D721Med (cell line): ENCODE data around the gene GPHB5.

ENCODE experiments used
- DNase-seq: peaks from one replicate; pipeline ENCODE4 v3.0.0; 2011; ENCODE audit warnings: low spot score; ENCODE audit not compliant: insufficient read length
- FAIRE-seq: peaks from 2 replicates; lab custom pipeline; 2011; peaks lifted over from hg19 to GRCh38; lab: Jason Lieb, UNC
- CTCF ChIP-seq: IDR thresholded peaks from 2 replicates; pipeline ENCODE4 v1.5.1; 2012; ENCODE audit warnings: mild to moderate bottlenecking, control low read depth; ENCODE audit not compliant: insufficient read depth; ENCODE audit errors: missing control alignments

Gene GPHB5

DNA sequence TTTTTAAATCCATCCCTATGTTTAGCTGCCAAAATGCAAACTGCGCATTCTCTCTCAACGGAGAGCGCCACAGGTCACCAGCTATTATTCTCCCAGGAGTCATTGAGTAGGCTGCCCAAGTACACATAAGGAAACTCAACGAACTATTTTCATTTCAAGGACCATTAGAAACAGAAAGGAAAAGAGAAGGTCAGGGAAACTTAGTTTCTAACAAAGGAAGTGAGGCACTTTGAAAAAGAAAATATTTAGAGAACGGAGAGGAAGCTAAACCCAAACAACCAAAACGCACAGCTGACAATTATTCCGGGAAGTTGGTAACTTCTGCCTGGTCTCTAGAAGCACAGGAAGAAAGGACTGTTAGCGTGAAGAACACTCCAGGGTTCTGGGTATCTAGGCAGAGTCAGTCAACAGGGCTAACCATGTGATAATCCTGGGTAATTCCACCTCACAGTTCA lies 23.5 kb downstream of the GPHB5 start:
- DNase-seq (no peak), FAIRE-seq (no peak)
- no peak for TF ChIP-seq CTCF

DNA sequence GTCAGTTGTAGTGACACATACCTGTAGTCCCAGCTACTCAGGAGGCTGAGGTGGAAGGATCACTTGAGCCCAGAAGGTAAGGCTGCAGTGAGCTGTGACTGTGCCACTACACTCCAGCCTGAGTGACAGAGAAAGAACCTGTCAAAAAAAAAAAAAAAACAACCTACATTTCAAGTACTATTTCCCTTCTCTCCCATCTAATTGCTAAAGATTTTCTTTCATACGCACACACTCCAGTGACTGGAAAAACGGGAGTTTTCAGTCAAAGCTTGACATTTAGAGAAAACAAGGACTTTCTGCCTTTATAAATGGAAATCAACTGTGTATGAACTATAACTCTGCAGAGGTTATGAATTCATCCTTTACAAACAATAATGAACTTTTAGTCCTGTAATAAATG lies 25.9 kb downstream of the GPHB5 start:
- DNase-seq (no peak), FAIRE-seq (no peak)
- no peak for TF ChIP-seq CTCF

GRCh38 chr14:63290741-63291430 lies 27.8 kb downstream of the GPHB5 start:
- FAIRE-seq (no peak), DNase-seq (no peak)
- no peak for TF ChIP-seq CTCF

- no peak for FAIRE-seq
- no peak for DNase-seq
- TF ChIP-seq CTCF, result no peak
These were observed 29.9 kb downstream of the GPHB5 start for GRCh38 chr14:63288853-63289252.

DNA sequence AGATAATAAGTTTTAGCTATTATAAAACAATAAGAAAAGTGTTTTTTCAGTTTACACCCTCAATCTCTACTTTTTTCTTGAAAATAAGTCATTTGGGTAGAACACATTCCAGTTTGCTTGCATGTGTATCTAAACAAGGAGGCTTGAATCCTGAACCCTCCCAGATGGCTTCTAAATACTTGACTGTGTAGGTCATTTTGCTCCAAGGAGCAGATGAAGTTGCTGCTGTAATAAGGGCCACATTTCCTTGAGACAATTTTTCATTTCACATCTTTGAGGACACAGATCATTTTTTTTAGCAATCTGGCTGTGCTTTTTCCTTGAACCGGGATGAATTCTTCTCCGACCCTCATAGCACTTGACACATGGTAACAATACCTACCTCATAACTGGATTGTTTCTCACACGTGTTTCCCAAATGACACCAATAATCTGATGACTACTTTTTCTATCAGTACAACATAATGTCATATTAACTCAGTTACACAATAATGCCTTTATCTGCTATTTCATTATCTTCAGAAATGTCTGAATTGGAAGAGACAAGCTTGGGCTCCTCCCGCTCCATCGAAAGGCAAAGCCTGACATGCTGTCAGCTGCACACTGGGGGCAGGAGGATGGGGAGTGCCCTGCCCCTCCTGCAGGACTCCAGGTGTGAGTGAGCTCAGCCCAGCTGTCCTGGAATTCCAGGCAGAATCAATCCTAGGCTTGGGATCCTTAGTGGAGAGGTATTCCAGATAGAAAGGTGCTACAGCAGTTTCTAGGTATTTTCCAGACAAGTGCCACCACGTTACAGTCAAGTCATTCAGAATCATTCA lies 30.9 kb downstream of the GPHB5 start:
- DNase-seq (no peak), FAIRE-seq (no peak)
- TF ChIP-seq CTCF, result no peak

- DNase-seq, result no peak
- no peak for FAIRE-seq
- no peak for TF ChIP-seq CTCF
These were observed 32.7 kb downstream of the GPHB5 start for GRCh38 chr14:63286071-63286470.

GRCh38 chr14:63283884-63284248 lies 34.9 kb downstream of the GPHB5 start:
- no peak for FAIRE-seq
- TF ChIP-seq CTCF, result no peak
- DNase-seq, result no peak
